KMS-11 (cell line): Measurements from ENCODE around the gene CPEB3.

Experiments
- H2AFZ ChIP-seq: fragments of 200-600 bp; sonication (generic); 2 replicates; pipeline ENCODE4 v1.6.1; 2016; ENCODE audit warnings: antibody characterized with exemption, mixed run types, low read depth
- H3K27ac ChIP-seq: fragments of 200-600 bp; sonication (generic); 2 replicates; pipeline ENCODE4 v1.6.1; 2016; ENCODE audit warnings: mild to moderate bottlenecking, mixed run types
- H3K27me3 ChIP-seq: fragments of 200-600 bp; sonication (generic); 2 replicates; pipeline ENCODE4 v1.6.1; 2017; ENCODE audit warnings: mild to moderate bottlenecking, low read depth, mixed run types, moderate library complexity; ENCODE audit not compliant: insufficient read depth
- H3K36me3 ChIP-seq: fragments of 200-600 bp; sonication (generic); 2 replicates; pipeline ENCODE4 v1.6.1; 2017; ENCODE audit warnings: mild to moderate bottlenecking, mixed run types; ENCODE audit not compliant: insufficient read depth
- H3K4me1 ChIP-seq: fragments of 200-600 bp; sonication (generic); 2 replicates; pipeline ENCODE4 v1.6.1; 2016; ENCODE audit warnings: mild to moderate bottlenecking, low read depth, mixed run types; ENCODE audit not compliant: poor library complexity, severe bottlenecking
- H3K4me2 ChIP-seq: fragments of 200-600 bp; sonication (generic); 2 replicates; pipeline ENCODE4 v1.7.0; 2016; ENCODE audit warnings: mild to moderate bottlenecking, mixed run types
- H3K4me3 ChIP-seq: fragments of 200-600 bp; sonication (generic); IDR thresholded peaks from 2 replicates; pipeline ENCODE4 v1.6.1; 2017; ENCODE audit warnings: low read depth, low read length, mixed read lengths; ENCODE audit not compliant: insufficient read depth
- H3K79me2 ChIP-seq: fragments of 200-600 bp; sonication (generic); 2 replicates; pipeline ENCODE4 v1.6.1; 2016; ENCODE audit warnings: low read depth, mixed run types; ENCODE audit not compliant: insufficient read depth
- H3K9ac ChIP-seq: fragments of 200-600 bp; sonication (generic); 2 replicates; pipeline ENCODE4 v1.6.1; 2016; ENCODE audit warnings: mild to moderate bottlenecking, mixed run types
- H4K20me1 ChIP-seq: fragments of 200-600 bp; sonication (generic); 2 replicates; pipeline ENCODE4 v1.6.1; 2016; ENCODE audit warnings: mild to moderate bottlenecking, mixed run types; ENCODE audit not compliant: insufficient read depth
- CTCF ChIP-seq: fragments of 200-600 bp; sonication (generic); conservative IDR thresholded peaks from 2 replicates; pipeline ENCODE4 v1.6.1; 2017; ENCODE audit warnings: low read depth, mild to moderate bottlenecking, antibody characterized with exemption, low read length, moderate library complexity, mixed read lengths

Gene CPEB3

GRCh38 chr10:92323079-92323478, 32.2 kb upstream of the CPEB3 start:
- Histone ChIP-seq H4K20me1 (no peaks in the 10 kb centered on the region; the same call in 1 of the 2 replicates), H3K9ac (no peak overlapping the region), H2AFZ (no peak overlapping the region), H3K4me2 (no peak overlapping the region; the same call in 1 of the 2 replicates), H3K27me3 (no peaks in the 10 kb centered on the region), H3K36me3 (no peaks in the 10 kb centered on the region), H3K27ac (peak overlapping the region; percentile 11; the same call in 1 of the 2 replicates), H3K4me1 (peaks cover 30% of the 10 kb centered on the region), H3K79me2 (peaks cover 55% of the 10 kb centered on the region; the same call in 1 of the 2 replicates), H3K4me3 (no peak overlapping the region)
- no peak for TF ChIP-seq CTCF

- Histone ChIP-seq H3K36me3 (0 out of 2 replicates have a peak, but pooled peaks cover 4% of the 10 kb centered on the region), H3K9ac (no peak overlapping the region), H3K27ac (no peak overlapping the region), H2AFZ (no peak overlapping the region), H3K27me3 (no peaks in the 10 kb centered on the region), H3K4me2 (no peak overlapping the region), H4K20me1 (no peaks in the 10 kb centered on the region), H3K79me2 (peaks cover 18% of the 10 kb centered on the region; the same call in 1 of the 2 replicates), H3K4me1 (peaks cover 6% of the 10 kb centered on the region), H3K4me3 (no peak overlapping the region)
- TF ChIP-seq CTCF: no peak
Measured at GRCh38 chr10:92316610-92317009, 25.7 kb upstream of the CPEB3 start.

- Histone ChIP-seq H3K4me1 (peaks cover 24% of the 10 kb centered on the region), H3K27ac (no peak overlapping the region; the same call in 1 of the 2 replicates), H3K36me3 (0 out of 2 replicates have a peak, but pooled peaks cover 4% of the 10 kb centered on the region), H3K79me2 (peaks cover 27% of the 10 kb centered on the region), H4K20me1 (peaks cover 6% of the 10 kb centered on the region; the same call in 1 of the 2 replicates), H3K9ac (no peak overlapping the region), H2AFZ (no peak overlapping the region), H3K4me3 (no peak overlapping the region), H3K4me2 (no peak overlapping the region), H3K27me3 (no peaks in the 10 kb centered on the region)
- TF ChIP-seq CTCF: no peak
Measured at GRCh38 chr10:92313750-92314149, 22.9 kb upstream of the CPEB3 start.

- Histone ChIP-seq H3K36me3 (0 out of 2 replicates have a peak, but pooled peaks cover 4% of the 10 kb centered on the region), H3K4me2 (no peak overlapping the region), H4K20me1 (peaks cover 9% of the 10 kb centered on the region), H3K27ac (no peak overlapping the region), H3K4me1 (peaks cover 24% of the 10 kb centered on the region), H3K27me3 (no peaks in the 10 kb centered on the region), H3K4me3 (no peak overlapping the region), H3K79me2 (peaks cover 57% of the 10 kb centered on the region), H3K9ac (no peak overlapping the region), H2AFZ (no peak overlapping the region)
- TF ChIP-seq CTCF: no peak
Measured at GRCh38 chr10:92309272-92309671, 18.4 kb upstream of the CPEB3 start.
